HT1080 (cell line): ENCODE measurements around the gene ADGRF5. TPM values are rescaled to one million over a fixed set of nuclear protein-coding genes. Genes with fewer than 3 reads are reported as not detected.
A peak's percentile ranks its signal among the peaks of the same experiment; 100 is the strongest.

Experiments
- DNase-seq: peaks from one replicate; pipeline ENCODE4 v3.0.0-alpha.2; 2015; ENCODE audit warnings: low read depth
- total RNA-seq: library from RNA; depleted of rRNA; stranded (reverse); fragments of >200 nt; shearing (Covaris generic); gene quantifications from 2 replicates; pipeline ENCODE4 v1.2.3, GENCODE V29; 2014

The ADGRF5 gene
- total RNA-seq, 1 experiment from 2014 or later, result 6.0 TPM

DNA sequence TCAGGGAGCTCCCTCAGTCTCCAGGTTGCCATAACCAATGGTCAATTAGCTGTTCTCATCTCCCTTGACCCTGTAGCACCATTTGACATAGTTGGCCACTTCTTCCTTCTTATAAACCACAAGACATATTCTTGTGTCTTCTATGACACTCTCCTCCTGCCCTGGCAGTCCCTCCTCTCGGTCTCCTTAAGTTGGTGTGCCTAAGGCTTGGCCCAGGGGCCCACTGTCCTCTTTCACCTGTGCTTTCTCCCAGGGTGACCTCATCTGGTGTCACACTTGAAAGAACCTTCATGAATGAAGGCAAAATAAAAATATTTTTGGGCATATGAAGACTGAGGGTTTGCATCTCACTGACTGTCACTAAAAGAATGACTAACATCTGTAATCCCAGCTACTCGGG, 9.7 kb upstream of the ADGRF5 start:
- no peak for DNase-seq

DNA sequence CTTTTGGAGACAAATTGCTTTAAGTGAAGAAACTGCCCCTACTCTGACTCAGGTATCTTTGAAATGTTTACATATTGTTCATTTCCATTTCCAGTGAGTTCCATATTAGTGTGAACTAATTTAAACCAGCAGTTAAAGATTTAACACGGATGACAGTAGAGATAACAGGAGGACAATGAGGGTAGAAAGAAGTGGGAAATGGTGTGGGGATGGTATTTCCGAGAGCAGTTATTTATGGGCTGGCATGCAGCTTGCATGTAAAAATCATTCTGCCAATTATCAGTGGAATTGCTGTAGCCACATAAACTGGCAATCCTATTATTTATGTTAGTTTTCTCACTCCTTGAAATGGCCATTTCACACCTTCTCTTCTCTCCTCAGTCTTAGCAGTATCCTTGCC, 8.6 kb upstream of the ADGRF5 start:
- no peak for DNase-seq

DNA sequence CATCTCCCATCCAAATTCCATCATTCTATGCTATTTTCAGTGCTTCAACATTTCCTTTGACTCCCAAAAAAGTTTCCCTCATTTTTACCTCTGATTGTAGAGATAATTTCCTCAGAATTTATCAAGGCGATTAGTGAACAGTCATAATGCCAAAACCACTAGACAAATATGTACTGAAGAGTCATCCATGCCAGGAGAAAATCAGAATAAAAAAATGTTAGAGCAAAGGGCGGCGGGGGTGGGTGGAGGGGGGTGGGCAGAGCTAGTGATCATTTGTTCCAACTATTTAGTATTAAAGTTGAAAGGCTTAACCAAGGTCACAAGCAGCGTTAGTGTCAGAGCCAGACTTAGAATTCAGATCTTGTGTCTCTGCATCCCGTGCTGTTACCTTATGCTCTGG, 5.3 kb upstream of the ADGRF5 start:
- no peak for DNase-seq

DNA sequence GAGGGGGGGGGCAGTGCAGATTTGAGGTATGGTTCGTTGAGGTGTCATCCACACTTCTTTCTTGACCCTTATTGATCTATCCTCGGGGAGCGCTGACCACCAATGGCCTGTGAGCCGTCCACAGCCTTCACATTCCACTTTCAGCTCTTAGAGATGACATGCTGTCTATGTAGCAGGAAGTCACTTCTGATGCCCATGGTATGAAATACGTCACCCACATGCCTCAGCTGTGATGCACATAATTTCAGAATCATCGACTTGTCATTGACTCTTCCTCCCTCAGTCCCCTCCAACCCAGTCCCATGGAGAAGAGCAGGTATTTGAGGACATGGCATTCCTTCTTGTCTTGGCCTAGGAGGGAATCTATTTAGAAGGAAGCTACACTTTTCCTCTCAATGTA, 4.7 kb upstream of the ADGRF5 start:
- peak; percentile 46 for DNase-seq

DNA sequence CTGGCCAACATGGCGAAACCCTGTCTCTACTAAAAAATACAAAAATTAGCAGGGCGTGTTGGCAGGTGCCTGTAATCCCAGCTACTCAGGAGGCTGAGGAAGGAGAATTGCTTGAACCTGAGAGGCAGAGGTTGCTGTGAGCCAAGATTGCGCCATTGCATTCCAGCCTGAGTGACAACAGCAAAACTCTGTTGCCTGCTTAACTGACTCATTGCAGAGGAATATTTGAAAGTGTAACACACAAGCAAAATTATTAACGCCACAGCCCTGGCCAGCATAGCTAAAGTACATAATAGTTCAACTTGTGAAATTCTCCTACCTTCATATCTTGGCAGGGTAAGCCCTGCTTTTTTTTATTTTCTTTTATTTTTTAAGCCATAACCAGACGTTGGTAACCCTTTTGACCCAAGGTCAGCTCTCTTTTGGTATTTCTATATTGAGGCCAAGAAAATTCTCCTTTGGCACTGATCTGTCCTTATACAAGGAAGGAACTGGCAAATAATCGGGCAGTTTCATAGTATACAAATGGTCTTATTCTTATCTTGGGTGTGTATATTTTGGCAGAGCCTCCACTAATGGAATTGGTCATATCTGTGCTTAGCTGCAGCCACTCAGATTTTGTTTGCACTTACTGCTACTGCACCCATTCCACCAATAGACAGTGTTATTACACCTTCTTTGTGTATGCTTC, 4.0 kb upstream of the ADGRF5 start:
- DNase-seq, result peak; percentile 62

DNA sequence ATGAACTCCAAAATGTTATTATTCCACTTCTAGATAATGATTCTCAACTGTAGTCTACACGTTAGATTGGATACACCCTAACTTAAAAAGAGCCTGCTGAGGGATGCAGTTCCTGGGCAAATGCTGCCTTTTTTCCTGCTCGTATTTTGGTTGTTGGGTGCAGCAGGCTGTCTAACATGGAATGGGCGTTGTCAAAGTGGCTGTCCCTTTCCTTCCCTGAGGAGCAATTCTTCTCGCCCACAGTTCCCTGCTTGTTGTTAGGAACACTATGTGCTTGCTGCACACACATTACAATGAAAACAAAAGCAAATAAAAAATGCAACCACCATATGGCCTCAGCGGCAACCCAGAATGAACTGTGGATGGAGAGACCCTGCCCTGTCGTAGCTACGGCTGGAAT, 1.7 kb upstream of the ADGRF5 start:
- no peak for DNase-seq

DNA sequence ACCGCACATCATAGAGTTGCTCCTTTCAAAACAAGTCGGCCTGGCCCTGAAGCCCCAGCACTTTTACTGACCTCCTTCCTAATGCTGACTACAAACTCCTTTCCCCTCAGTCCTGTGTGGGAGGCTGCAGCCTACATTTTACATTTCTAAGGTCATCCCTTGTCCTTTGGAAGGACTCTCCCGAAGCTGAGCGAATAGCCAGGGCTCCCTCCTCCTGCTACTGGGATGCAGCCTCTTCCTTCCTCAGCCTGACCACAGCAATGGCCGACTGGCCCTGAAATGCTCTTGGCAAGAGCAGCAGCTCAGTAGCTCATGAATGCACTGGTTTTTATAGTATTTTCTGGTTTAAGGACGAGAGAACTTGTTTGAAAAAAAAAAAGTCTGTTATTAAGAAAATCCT, 679 bp downstream of the ADGRF5 start:
- DNase-seq, result no peak

DNA sequence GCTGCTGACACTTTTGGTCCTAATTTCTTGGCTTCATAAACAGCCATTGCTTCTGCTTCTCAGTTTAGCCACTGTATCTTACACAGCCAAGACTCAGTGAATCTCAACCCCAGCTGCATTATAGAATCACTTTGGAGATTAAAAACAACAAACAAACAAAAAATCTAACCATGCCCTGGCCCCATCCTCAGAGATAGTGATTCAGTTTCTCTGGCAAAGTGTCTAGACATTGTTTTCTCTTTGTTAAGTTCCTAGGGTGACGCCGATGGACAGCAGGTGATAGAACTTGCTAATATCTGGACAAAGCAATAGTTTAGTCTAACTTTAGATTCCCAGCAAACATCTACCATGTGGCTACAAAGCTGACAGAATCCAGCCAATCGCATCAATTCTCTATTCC, 2.9 kb downstream of the ADGRF5 start:
- no peak for DNase-seq

DNA sequence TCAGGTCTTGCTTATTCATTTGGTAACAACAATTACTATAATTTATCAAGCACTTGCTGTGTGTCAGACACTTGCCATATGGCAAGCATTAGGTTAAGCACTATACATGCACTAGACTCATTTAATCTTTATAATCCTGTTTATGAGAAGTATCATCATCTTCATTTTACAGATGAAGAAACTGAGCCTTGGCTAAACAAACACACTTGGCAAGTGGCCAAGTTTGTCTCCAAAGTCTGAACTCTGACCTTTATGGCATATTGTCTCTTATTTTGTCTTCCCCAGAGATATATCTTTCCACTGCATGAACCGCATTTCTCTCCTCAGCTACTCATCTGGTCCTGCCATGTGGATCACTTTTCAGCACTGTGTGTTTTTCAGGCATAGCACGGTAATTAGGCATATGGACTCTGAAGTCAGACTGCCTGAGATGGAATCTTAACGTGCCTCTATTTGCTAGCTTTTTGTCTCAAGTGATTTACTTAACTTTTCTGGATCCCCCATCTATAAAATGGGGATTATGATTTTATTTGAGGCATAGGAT, 4.7 kb downstream of the ADGRF5 start:
- DNase-seq, result no peak

DNA sequence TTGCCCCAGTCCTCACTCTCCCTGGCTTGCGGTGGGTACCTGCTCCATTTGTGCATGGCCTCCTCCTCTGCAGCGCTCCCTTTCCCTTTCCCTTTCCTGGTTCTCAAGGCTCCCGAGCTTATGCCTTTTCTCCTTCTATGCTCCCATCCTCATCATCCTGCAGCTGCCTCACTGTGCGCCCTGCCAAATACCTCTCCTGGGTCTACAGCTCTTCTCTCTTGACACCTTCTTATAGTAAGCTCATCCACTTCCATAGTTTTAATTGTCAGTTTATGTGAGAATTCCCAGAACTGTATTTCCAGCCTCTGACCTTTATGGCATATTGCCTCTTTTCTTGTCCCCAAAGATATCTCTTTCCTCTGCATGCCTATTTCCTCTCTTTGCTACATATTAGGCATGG, 5.9 kb downstream of the ADGRF5 start:
- DNase-seq, result no peak

DNA sequence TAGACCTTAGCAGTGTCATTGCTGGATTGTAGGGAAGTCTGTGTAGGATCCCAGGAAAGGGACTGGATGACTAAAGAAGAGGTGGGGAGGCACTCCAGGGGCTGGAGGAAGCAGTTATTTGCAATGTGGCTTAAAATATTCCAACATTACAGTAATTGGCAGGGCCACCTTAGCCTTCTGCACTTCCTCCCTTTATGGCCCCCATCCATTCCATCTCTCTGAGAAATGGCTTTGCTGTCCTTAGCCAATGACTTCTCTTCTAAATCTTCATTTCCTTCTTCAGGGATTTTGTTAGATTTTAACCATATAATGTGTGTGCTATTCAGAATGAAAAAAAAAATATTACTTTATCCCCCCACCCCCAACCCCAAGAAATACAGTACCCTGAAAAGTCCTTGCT, 6.4 kb downstream of the ADGRF5 start:
- no peak for DNase-seq

DNA sequence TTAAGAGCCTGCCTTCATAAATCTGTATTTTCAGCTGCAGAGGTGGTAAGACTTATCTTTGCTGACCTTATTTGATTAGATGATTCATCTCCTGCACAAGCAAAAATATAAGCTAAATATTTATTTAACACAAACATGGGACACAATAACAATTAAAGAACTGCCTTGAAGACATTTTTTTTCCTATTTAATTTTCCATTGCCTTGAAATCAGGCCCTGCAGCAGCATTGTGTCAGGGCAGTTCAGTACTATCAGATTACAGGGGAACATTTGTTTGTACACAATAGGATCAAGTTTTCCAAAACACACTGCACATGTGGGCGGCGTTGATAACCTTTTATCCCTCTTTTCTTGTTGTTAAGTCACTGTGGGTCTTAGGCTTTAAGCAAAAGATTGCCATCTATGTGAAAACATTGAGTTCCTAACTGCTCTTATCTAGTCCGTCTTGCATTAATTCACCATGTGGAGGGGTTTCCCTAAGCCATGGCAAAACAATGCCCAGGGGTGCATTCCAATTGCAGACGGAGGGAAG, 7.4 kb downstream of the ADGRF5 start:
- no peak for DNase-seq

DNA sequence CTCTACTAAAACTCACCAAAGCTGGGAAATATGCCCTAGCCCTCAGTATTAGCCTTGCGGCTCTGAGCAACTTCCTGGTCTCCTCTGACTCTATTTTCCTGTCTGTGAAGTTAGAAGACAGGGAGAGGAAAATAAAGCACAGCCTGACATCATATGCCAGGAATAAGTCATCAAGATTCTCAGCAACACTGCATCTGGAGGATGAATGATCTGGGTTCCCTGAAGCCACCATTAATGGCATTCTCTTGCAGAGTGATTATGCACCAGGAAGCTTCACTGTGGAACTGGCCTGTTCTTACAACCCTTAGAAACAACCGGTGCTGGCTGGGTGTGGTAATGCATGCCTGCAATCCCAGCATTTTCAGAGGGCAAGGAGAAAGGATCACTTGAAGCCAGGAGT, 12.4 kb downstream of the ADGRF5 start:
- peak; percentile 66 for DNase-seq

DNA sequence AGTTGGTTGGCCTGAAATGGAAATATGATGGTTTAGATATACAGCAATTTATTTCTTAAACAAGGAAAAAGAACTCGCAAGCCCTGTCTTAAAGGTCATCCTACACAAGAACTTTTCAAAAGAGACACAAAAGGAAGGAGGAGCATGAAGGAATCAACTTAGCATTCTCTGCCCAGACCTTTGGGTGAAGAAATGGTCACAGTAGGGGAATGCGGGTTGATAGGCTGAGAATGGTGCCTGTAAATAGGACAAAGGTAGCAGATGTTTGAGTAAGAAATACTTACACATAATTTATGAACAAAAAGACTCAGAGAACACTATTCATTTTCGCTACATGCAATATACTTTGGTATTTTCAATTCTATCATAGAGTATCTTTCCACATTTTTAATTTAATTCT, 15.0 kb downstream of the ADGRF5 start:
- DNase-seq, result no peak

DNA sequence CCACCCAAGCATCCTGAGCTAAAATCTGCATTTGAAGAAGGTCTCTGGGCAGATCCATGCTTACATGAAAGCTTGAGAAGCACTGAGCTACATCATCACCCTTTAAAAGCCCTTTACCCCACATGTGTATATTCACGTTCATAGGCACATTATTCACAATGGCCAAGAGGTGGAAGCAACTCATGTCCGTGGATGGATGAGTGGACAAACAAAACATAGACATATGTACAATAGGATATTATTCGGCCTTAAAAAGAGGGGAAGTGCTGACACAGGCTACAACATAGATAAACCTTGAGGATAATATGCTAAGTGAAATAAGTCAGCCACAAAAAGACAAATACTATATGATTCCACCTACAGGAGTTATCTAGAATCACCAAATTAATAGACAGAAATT, 17.6 kb downstream of the ADGRF5 start:
- no peak for DNase-seq

DNA sequence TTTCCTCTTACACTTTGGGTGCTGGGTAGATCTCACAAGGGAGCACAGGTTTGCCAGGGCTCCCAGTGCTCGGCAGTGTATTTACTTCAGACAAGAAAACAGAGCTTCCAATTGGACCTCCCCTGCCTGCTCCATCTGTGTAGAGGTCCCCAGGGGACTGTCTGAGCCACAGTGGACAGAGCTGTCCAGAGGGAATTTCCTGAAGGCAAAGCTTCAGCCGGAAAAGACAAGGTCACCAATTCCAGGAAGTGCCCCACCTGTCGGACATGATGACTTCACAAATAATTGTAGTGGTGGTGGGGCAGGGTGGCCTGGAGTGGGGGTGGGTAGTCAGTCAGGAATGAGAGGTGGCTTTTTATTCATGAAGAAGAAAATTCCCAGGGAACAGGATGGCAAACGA, 18.6 kb downstream of the ADGRF5 start:
- DNase-seq, result no peak

DNA sequence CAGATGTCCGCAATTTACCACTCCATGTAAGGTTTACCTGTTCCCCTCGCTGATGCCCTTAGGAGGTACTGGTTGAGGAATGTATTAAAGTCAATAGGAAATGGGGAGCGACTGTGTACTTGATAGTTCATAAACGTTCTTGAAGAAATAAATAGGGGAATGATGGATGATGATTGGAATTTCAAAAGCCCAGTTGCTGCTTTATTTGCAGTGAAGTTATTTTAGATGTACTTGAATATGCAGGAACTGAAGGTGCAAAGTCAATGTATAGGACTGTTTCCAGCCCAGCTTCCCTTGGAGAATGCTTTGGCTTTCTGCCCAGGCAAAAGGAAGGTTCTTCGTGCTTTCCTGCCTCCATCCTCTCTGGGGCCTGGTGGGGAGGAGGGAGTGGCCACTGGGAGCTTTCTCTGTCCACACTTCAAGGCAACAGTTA, 19.8 kb downstream of the ADGRF5 start:
- DNase-seq, result peak; percentile 7

DNA sequence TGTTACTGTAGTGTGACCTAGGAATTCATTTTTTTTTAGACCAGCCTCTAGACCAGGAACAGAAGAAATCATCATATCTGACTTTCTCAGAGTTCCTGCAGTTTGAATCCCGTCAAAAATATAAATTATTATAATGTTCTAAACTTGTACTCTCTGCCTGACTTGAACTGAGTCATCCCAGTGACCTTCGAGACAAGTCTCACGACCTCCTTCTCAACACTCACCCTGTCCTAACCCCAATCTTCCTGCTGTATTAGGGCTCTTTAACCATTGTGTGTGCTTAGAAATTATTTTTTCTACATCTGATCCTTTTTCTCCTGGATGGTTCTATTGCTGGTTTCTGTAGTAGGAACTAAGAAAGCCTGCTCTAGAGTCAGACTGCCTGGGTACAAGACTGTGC, 21.5 kb downstream of the ADGRF5 start:
- no peak for DNase-seq

DNA sequence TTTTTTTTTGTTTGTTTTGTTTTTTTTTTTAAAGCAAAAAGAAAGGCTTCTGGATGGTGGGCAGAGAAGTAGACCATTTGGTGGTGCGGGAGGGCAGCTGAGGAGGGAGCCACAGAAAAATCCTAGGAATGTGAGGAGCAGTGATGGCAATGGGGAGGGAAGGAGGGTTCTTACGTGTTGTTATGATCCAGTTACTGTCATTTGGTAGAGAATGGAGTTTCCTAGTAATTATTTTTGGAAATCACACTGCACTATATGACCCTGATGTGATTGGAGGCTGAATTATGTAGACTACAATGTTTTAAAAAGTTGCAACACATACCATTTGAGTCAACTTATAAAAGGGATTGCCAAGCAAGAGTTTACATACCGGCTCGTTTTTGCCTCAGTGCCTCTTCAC, 22.1 kb downstream of the ADGRF5 start:
- DNase-seq, result no peak

DNA sequence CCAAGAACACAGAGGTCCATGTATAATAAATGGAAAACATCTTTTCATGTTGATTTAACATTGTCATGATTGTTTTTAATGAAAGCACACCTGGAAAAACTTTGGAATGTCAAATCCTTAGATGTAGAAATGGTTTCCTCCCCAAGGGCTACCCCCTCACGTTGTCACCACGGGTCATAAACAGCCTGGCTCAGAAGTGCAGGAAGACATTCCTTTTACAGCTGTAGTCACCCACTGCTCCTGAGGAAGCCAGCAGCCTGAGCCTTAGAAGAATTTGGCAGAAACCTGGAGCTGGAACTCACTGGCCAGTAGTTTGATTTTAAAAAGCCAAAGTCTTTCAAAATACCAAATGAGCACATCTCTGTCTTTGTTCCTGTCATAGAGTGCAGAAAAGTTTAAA, 23.7 kb downstream of the ADGRF5 start:
- DNase-seq, result no peak

DNA sequence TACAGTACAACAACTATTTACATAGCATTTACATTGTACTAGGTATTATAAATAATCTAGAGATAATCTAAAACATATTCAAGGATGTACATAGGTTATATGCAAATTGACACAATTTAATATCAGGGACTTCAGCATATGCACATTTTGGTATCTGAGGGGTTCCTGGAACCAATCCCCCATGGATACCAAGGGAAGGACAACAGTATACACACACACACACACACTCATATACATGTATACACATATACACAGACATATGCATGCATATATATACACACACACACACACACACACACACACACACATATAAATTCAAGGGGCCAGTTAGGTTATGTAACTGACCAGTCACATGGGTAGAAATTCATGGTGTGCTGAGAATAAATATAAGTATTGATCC, 24.9 kb downstream of the ADGRF5 start:
- no peak for DNase-seq

DNA sequence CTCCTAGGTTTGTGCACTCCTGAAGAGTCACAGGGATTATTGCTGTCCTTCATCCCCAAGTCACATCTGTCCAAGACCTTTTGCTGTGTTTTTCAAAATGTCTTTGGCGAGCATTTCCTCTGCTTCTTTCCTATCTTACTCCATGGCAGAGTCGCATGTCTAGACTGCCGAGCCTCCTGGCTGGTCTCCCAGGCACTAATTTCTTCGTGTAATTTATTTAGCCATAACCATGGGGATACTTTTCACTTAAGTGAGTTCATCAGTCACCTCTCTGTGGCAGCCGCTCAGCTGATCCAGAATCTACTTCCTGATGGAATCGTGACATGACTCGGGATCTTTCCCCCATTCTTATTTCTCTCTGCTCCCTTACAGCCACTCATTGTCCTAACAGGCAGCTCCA, 25.8 kb downstream of the ADGRF5 start:
- DNase-seq, result no peak

DNA sequence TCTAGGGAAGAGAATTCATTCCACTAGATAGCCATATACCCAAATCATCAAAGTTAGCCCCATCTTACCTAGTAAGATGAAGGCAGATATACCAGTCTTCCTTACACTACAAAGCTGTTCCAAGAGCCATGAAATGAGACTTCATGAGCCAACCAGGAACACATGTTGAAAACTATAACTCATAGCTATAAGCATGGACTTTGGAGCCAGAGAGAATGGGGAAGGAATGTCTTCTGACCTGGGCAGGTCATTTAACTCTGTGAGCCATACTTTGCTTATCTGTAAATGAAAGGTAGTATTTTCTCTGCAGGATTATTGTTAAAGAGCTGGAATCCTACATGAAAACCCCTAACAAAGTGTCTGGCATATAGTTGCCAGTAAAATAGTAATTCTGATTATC, 27.3 kb downstream of the ADGRF5 start:
- no peak for DNase-seq
